GM12878 (cell line): Measurements from ENCODE around the gene GNL3. TPM values are rescaled to one million over a fixed set of nuclear protein-coding genes. Genes with fewer than 3 reads are reported as not detected.
A peak's percentile ranks its signal among the peaks of the same experiment; 100 is the strongest.

Experiments
- ATAC-seq: fragments of 200-7000 bp; cut with Tn5 transposase; 3 replicates; pipeline ENCODE4 v1.9.1; 2020; ENCODE audit warnings: mild to moderate bottlenecking, moderate library complexity
- BruUV-seq: library from RNA; stranded (reverse); fragments of 400-500 nt; replicated peaks from 2 replicates; lab custom pipeline; 2021; lab: Mats Ljungman, UMichigan
- CTCF ChIA-PET: fragments of 300-600 bp; sonication (Branson Sonifier 250); formaldehyde crosslinking; extraction: SDS; loops from one replicate; lab custom pipeline; 2021; ENCODE audit warnings: inconsistent platforms; lab: Yijun Ruan, JAX
- POLR2A ChIA-PET: fragments of 350-600 bp; formaldehyde crosslinking; extraction: SDS; loops from one replicate; lab custom pipeline; 2021; ENCODE audit warnings: inconsistent platforms; lab: Charles Lee
- RAD21 ChIA-PET: fragments of 300-600 bp; sonication (Branson Sonifier 250); formaldehyde crosslinking; loops from one replicate; lab custom pipeline; 2023; ENCODE audit warnings: antibody characterized with exemption; ENCODE audit not compliant: unreplicated experiment; lab: Charles Lee
- SMC1A ChIA-PET: fragments of 300-600 bp; sonication (Branson Sonifier 250); formaldehyde crosslinking; loops from one replicate; lab custom pipeline; 2023; ENCODE audit not compliant: unreplicated experiment, uncharacterized antibody; lab: Charles Lee
- DNase-seq: peaks from one replicate; pipeline ENCODE4 v3.0.0-alpha.2; 2011; ENCODE audit warnings: low read depth, low spot score
- FAIRE-seq: peaks from 3 replicates; lab custom pipeline; 2011; peaks lifted over from hg19 to GRCh38; lab: Jason Lieb, UNC
- H2AFZ ChIP-seq: 2 replicates; pipeline ENCODE4 v1.6.0; 2011; ENCODE audit warnings: low read depth, low read length, control low read depth; ENCODE audit not compliant: control insufficient read depth
- H3K27ac ChIP-seq: 2 replicates; pipeline ENCODE4 v1.5.1; 2011; ENCODE audit warnings: control low read depth; ENCODE audit not compliant: control insufficient read depth, insufficient read depth
- H3K27me3 ChIP-seq, 2 experiments: replicated peaks in 1 of 2; 2 replicates each; pipeline versions ENCODE4 v1.6.0 to v1.6.1; 2011; ENCODE audit warnings: low read length in 1 of 2; ENCODE audit not compliant: control insufficient read depth in 2 of 2, insufficient read depth in 2 of 2
- H3K36me3 ChIP-seq, 2 experiments: 2 replicates each; pipeline ENCODE4 v1.5.1; 2011; ENCODE audit warnings: low read length in 1 of 2; ENCODE audit not compliant: control insufficient read depth in 2 of 2, insufficient read depth in 2 of 2
- H3K4me1 ChIP-seq: 2 replicates; pipeline ENCODE4 v1.6.1; 2011; ENCODE audit warnings: mild to moderate bottlenecking, low read length, moderate library complexity, mixed read lengths; ENCODE audit not compliant: control insufficient read depth, insufficient read depth
- H3K4me2 ChIP-seq: 2 replicates; pipeline ENCODE4 v1.6.0; 2011; ENCODE audit warnings: control low read depth; ENCODE audit not compliant: control insufficient read depth, insufficient read depth
- H3K4me3 ChIP-seq: fragments of 200-600 bp; sonication (generic); 2 replicates; pipeline ENCODE4 v1.5.1; 2016
- H3K79me2 ChIP-seq: 2 replicates; pipeline ENCODE4 v1.6.0; 2011; ENCODE audit warnings: low read length; ENCODE audit not compliant: control insufficient read depth, insufficient read depth
- H3K9ac ChIP-seq: 2 replicates; pipeline ENCODE4 v1.8.0; 2011; ENCODE audit warnings: low read length, control low read depth, mixed read lengths; ENCODE audit not compliant: control insufficient read depth, insufficient read depth
- H3K9me3 ChIP-seq: replicated peaks from 3 replicates; pipeline ENCODE4 v1.5.1; 2011; ENCODE audit warnings: mild to moderate bottlenecking, low read length; ENCODE audit not compliant: control insufficient read depth, insufficient read depth
- H4K20me1 ChIP-seq: 2 replicates; pipeline ENCODE4 v1.6.0; 2011; ENCODE audit not compliant: control insufficient read depth, insufficient read depth
- BHLHE40 ChIP-seq, 2 experiments: fragments of 450-650 bp in 1 of 2; IDR thresholded peaks; 2 replicates each; pipeline ENCODE4 v1.6.1; 2011 to 2017; ENCODE audit warnings: low read depth in 2 of 2, borderline replicate concordance in 1 of 2, improper control_type of control experiment in 1 of 2, low read length in 1 of 2, mild to moderate bottlenecking in 1 of 2
- CREB1 ChIP-seq: IDR thresholded peaks from 2 replicates; pipeline ENCODE4 v1.6.1; 2012; ENCODE audit warnings: low read depth, mild to moderate bottlenecking, inconsistent platforms
- MXI1 ChIP-seq: fragments of 150-350 bp; IDR thresholded peaks from 2 replicates; pipeline ENCODE4 v1.6.1; 2011; ENCODE audit warnings: low read depth, mild to moderate bottlenecking, inconsistent platforms, low read length, improper control_type of control experiment
- POLR2A ChIP-seq: IDR thresholded peaks from 2 replicates; pipeline ENCODE4 v1.6.1; 2011; ENCODE audit warnings: low read depth, mild to moderate bottlenecking, low read length
- POLR2AphosphoS5 ChIP-seq: IDR thresholded peaks from 2 replicates; pipeline ENCODE4 v1.6.1; 2011; ENCODE audit warnings: mild to moderate bottlenecking, low read length, inconsistent platforms
- TCF7 ChIP-seq: IDR thresholded peaks from 2 replicates; pipeline ENCODE4 v1.6.1; 2014; ENCODE audit warnings: antibody characterized with exemption, borderline replicate concordance
- ZSCAN29 ChIP-seq: fragments of 450-650 bp; IDR thresholded peaks from 2 replicates; pipeline ENCODE4 v1.6.1; 2017; ENCODE audit warnings: mild to moderate bottlenecking, moderate library complexity
- WGBS: methylation state at CpG from one replicate; pipeline ENCODE4 v1.1.6; 2016; ENCODE audit warnings: low lambda C conversion rate; ENCODE audit not compliant: insufficient replicate concordance, insufficient coverage; ENCODE audit errors: missing lambda C conversion rate; 5-methylcytosine and 5-hydroxymethylcytosine counted together
- in situ Hi-C: fragments of 300-500 bp; cut with MboI; formaldehyde crosslinking; loops from 9 replicates; pipeline ENCODE4 v1.14.3; 2018; ENCODE audit warnings: mixed read lengths
- intact Hi-C: fragments of 100-400 bp; cut with micrococcal nuclease; formaldehyde crosslinking; loops from one replicate; pipeline ENCODE4 v1.14.2; 2022; ENCODE audit not compliant: unreplicated experiment
- polyA plus RNA-seq, 11 experiments: library from polyadenylated mRNA; depleted of rRNA in 4 of 11; unstranded in 6 of 11; stranded (reverse) in 5 of 11; fragments of >200 nt; fragmentation: Nextera tagmentation in 4 of 11; fragmentation: Illumina TruSeq in 1 of 11; extraction: Ambion mirVana in 4 of 11; extraction: Trizol in 1 of 11; gene quantifications; 1 replicate in 1 of 11; 2 replicates in 10 of 11; pipeline versions ENCODE4 v1.2.1 to v1.2.3, GENCODE V29; 2011 to 2016; ENCODE audit warnings: inconsistent platforms in 2 of 11, missing spikeins in 2 of 11, low read depth in 1 of 11
- total RNA-seq, 4 experiments: library from RNA; depleted of rRNA in 3 of 4; stranded (reverse); fragments of >200 nt in 3 of 4; fragmentation: Illumina TruSeq in 1 of 4; extraction: Trizol in 1 of 4; gene quantifications; 2 replicates each; pipeline versions ENCODE4 v1.2.1 to v1.2.3, GENCODE V29; 2013 to 2021
- TF ChIP-seq, protein P1 (sequence below): fragments of 450-650 bp; conservative IDR thresholded peaks from 2 replicates; pipeline ENCODE4 v1.6.1; 2017; ENCODE audit warnings: mild to moderate bottlenecking, moderate library complexity
- TF ChIP-seq, protein P2 (sequence below): IDR thresholded peaks from 2 replicates; pipeline ENCODE4 v1.6.1; 2011; ENCODE audit warnings: borderline replicate concordance, low read depth, mild to moderate bottlenecking, moderate library complexity, mixed read lengths, low read length; ENCODE audit not compliant: insufficient read depth; ENCODE audit errors: extremely low read length

Gene GNL3
- total and polyA plus RNA-seq, 10 of the 15 experiments (the other 5 are each of a cell fraction or from before 2014, with no cell fraction given) = 172 to 368 (median 257) TPM

DNA sequence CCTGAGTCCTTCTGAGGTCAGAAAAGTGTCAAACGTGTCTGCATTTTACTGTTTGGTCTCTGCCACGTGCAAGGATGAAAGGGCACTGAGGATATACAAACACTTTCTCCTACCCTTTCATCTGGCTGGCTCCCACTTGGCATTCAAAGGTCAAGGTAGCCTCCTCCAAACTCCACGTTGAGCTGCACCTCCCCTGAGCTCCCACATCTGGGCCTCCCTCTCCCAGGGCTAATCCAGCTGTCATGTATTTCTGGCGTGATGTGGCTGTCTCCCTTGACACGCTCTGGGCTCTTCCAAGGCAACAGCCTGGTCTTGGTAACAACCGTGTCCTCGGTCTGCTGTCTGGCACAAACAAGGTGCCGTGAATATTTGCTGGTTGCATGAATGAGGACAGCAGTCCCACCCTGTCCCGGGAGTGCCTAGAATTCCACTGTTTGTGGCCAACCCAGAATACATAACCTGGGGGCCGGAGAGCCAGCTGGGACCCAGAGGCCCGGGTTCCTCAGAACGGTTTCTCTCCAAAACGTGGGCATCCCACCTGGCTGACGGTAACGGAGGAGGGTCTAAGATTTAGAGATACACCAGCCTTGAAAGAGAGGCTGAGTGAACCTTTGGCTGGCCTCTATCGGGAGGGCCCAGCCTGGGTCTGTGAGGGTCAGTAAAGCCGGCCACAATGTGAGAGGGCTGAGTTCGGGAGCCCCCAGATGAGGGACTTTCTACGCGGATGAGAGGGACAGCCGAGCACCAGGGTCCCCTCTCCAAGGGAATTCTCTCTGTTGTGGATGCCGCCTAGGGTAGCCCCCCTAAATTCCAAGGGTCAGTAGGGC is 19.0 kb downstream of the GNL3 start:
- Histone ChIP-seq H4K20me1 (no peaks in the 10 kb centered on the region), H3K79me2 (peaks cover 63% of the 10 kb centered on the region), H2AFZ (peak overlapping the region; percentile 100), H3K36me3 (peaks cover 3 to 12% of the 10 kb centered on the region in 2 experiments; a peak in 3 of 4 replicates), H3K27me3 (no peaks in the 10 kb centered on the region), H3K4me2 (peak overlapping the region; percentile 92), H3K9me3 (no peaks in the 10 kb centered on the region), H3K4me1 (peaks cover 23% of the 10 kb centered on the region), H3K4me3 (peak overlapping the region; percentile 90), H3K9ac (peak overlapping the region; percentile 91), H3K27ac (peak overlapping the region; percentile 75)
- FAIRE-seq (no peak), DNase-seq (no peak), ATAC-seq (peak; percentile 8)
- SMC1A ChIA-PET = interaction anchor here (0.8 to 3.4 kb wide), 4 partner anchors 8 to 18 kb away, joined by 3 to 17 read pairs (median 4); no protein-coding TSS in a partner anchor
- peak; percentile 59 to 70; a peak in 2 of 4 replicates for TF ChIP-seq BHLHE40 (IDR thresholded peaks at IDR 0.05; ENCODE audit: borderline replicate concordance in 1 of 2, low read depth in 2 of 2, low read length in 1 of 2)
- TF ChIP-seq, protein P1, sequence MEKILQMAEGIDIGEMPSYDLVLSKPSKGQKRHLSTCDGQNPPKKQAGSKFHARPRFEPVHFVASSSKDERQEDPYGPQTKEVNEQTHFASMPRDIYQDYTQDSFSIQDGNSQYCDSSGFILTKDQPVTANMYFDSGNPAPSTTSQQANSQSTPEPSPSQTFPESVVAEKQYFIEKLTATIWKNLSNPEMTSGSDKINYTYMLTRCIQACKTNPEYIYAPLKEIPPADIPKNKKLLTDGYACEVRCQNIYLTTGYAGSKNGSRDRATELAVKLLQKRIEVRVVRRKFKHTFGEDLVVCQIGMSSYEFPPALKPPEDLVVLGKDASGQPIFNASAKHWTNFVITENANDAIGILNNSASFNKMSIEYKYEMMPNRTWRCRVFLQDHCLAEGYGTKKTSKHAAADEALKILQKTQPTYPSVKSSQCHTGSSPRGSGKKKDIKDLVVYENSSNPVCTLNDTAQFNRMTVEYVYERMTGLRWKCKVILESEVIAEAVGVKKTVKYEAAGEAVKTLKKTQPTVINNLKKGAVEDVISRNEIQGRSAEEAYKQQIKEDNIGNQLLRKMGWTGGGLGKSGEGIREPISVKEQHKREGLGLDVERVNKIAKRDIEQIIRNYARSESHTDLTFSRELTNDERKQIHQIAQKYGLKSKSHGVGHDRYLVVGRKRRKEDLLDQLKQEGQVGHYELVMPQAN = 0 out of 2 replicates have a peak, but pooled peaks have one; percentile 34
- 0 out of 2 replicates have a peak, but pooled peaks have one; percentile 22 for TF ChIP-seq CREB1
- peak; percentile 45 for TF ChIP-seq POLR2A
- 0 out of 2 replicates have a peak, but pooled peaks have one; percentile 16 for TF ChIP-seq POLR2AphosphoS5
- peak; percentile 19; the same call in 1 of the 2 replicates for TF ChIP-seq TCF7
- peak; percentile 48; the same call in 1 of the 2 replicates for TF ChIP-seq MXI1
- TF ChIP-seq, protein P2, sequence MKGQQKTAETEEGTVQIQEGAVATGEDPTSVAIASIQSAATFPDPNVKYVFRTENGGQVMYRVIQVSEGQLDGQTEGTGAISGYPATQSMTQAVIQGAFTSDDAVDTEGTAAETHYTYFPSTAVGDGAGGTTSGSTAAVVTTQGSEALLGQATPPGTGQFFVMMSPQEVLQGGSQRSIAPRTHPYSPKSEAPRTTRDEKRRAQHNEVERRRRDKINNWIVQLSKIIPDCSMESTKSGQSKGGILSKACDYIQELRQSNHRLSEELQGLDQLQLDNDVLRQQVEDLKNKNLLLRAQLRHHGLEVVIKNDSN = no peak
- TF ChIP-seq ZSCAN29 = no peak
- CTCF ChIA-PET = no interaction called here
- in situ Hi-C loops (no loop called here), intact Hi-C loops (loop anchor here (2.0 to 10.0 kb wide), 2 partner anchors 18 to 340 kb away; partner anchors contain the start of genes GNL3 and SFMBT1)
- POLR2A ChIA-PET = interaction anchor here (0.6 to 4.1 kb wide), 7 partner anchors 8 to 510 kb away, joined by 3 to 25 read pairs (median 4); partner anchors contain the start of gene GNL3
- BruUV-seq = TSS peak; percentile 80
- 2% methylated on average over 22 of the region's 22 CpGs for WGBS
- RAD21 ChIA-PET = interaction anchor here (0.9 to 2.2 kb wide), 3 partner anchors 8 to 66 kb away, joined by 4 to 8 read pairs (median 5); partner anchors contain the start of gene NEK4
